HG03439 (cell line): ENCODE data around the gene APOA5.
"Not testable (repeated sequence)": the region's sequence is repeated elsewhere in the genome, so short reads cannot be mapped to it uniquely, and the experiment has no call there.

ENCODE experiments used
- ATAC-seq: cut with Tn5 transposase; IDR thresholded peaks from one replicate; pipeline ENCODE4 v1.9.1; 2021; ENCODE audit warnings: mild to moderate bottlenecking, moderate library complexity; ENCODE audit not compliant: unreplicated experiment

APOA5 gene

GRCh38 chr11:116791813-116792143, at the start of gene APOA5:
APOA5 (minus strand) TSS chr11:116791879; CDS start chr11:116791860, 19 bp downstream.
- ATAC-seq: no peak

- ATAC-seq: no peak
Measured at GRCh38 chr11:116840746-116841296, 49.1 kb upstream of the APOA5 start.

DNA sequence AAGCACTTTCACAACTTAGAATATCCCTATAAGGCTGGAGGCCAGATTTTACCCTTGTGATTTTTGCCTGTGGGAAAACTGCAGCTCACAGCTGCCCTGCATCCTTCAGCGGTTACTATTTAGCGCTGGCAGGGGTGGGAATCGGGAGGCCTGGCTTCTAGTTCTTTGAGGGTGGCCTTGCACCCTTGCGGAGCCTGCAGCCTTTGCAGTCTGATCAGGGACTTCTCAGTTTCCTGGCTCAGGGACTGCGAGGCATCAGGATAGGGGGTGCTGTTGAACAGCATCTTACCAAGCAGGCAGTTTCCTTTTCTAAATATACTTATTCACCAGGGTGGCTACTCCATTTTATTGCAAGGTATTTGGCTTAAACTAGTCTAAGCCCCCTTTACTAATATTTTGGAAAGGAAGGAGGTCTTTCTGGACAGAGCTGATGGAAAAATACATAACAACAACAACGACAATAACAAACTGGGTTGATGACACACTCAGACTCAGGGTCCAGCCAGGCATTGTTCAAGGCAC, 48.6 kb upstream of the APOA5 start:
- ATAC-seq: no peak

DNA sequence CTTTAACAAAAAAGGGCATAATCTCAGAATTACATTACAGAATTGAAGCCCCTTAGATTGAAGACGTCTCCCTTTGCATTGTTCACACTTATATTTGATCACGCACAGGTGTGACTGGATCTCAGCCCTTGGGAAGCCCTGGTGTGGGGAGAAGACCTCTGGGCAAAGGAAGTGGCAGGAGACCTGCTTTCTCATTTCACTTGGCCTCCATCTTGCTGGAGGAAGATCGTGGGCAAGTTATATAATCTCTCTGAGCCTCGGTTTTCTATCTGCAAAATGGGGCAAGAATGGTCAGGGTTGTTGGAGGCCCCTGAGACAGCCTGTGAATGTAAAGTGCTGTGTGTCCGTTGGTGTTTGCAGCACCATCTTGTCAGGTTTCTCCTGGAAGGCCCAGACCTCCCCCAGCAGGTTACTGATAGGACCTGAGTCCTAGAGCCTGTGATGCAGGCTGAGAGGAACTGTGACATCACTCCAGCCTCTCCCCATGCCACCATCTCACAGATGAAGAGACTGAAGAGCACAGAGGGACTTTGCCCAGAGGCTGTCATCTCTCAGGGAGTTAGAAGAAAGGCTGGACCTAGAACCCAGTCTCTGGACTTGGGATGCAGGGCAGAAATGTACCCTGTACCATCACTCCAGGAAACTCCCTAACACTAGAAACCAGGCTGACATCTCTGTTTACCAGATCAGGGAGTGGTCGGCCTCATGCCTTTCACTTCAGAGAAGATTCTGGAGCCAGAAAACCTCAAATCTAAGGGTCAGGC, 46.8 kb upstream of the APOA5 start:
- ATAC-seq: no peak

- no peak for ATAC-seq
Measured at GRCh38 chr11:116837231-116838091, 45.8 kb upstream of the APOA5 start, which contains the start of gene APOA1. APOA1 (minus strand) TSS chr11:116837622; CDS start chr11:116837387, 235 bp downstream.

DNA sequence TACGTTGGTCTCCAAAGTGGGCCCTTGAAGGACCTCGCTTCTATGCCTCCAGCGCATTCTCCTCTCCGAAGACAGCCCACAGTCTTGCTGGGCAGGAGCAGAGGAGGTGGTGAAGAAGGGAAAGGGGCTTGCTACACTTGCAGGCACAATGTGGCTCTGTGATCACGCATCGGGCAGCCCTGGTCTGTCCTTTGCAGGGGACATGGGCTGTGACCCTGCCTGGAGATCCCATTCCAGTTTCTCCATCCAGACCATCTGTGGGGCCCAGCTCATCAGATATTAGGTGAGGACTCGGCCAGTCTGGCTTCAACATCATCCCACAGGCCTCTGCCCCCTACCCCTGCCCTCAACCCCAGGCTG, 44.9 kb upstream of the APOA5 start:
- no peak for ATAC-seq

- peak; percentile 78 for ATAC-seq
Measured at GRCh38 chr11:116835791-116836631, 44.3 kb upstream of the APOA5 start.

GRCh38 chr11:116835042-116835772, 43.5 kb upstream of the APOA5 start:
- ATAC-seq: no peak

- ATAC-seq: not testable (repeated sequence)
Measured at GRCh38 chr11:116834535-116835041, 42.9 kb upstream of the APOA5 start.

GRCh38 chr11:116833816-116834534, 42.3 kb upstream of the APOA5 start:
- ATAC-seq: no peak

GRCh38 chr11:116833491-116833815, 41.8 kb upstream of the APOA5 start:
- ATAC-seq: no peak

DNA sequence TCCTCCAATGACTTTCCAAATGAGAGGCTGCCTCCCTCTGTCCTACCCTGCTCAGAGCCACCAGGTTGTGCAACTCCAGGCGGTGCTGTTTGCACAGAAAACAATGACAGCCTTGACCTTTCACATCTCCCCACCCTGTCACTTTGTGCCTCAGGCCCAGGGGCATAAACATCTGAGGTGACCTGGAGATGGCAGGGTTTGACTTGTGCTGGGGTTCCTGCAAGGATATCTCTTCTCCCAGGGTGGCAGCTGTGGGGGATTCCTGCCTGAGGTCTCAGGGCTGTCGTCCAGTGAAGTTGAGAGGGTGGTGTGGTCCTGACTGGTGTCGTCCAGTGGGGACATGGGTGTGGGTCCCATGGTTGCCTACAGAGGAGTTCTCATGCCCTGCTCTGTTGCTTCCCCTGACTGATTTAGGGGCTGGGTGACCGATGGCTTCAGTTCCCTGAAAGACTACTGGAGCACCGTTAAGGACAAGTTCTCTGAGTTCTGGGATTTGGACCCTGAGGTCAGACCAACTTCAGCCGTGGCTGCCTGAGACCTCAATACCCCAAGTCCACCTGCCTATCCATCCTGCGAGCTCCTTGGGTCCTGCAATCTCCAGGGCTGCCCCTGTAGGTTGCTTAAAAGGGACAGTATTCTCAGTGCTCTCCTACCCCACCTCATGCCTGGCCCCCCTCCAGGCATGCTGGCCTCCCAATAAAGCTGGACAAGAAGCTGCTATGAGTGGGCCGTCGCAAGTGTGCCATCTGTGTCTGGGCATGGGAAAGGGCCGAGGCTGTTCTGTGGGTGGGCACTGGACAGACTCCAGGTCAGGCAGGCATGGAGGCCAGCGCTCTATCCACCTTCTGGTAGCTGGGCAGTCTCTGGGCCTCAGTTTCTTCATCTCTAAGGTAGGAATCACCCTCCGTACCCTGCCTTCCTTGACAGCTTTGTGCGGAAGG, 40.9 kb upstream of the APOA5 start:
- no peak for ATAC-seq

- no peak for ATAC-seq
Measured at GRCh38 chr11:116831790-116832349, 40.2 kb upstream of the APOA5 start.

DNA sequence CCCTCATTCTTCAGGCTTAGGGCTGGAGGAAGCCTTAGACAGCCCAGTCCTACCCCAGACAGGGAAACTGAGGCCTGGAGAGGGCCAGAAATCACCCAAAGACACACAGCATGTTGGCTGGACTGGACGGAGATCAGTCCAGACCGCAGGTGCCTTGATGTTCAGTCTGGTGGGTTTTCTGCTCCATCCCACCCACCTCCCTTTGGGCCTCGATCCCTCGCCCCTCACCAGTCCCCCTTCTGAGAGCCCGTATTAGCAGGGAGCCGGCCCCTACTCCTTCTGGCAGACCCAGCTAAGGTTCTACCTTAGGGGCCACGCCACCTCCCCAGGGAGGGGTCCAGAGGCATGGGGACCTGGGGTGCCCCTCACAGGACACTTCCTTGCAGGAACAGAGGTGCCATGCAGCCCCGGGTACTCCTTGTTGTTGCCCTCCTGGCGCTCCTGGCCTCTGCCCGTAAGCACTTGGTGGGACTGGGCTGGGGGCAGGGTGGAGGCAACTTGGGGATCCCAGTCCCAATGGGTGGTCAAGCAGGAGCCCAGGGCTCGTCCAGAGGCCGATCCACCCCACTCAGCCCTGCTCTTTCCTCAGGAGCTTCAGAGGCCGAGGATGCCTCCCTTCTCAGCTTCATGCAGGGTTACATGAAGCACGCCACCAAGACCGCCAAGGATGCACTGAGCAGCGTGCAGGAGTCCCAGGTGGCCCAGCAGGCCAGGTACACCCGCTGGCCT, 38.7 kb upstream of the APOA5 start:
- no peak for ATAC-seq

- no peak for ATAC-seq
Measured at GRCh38 chr11:116829525-116830183, 38.0 kb upstream of the APOA5 start, which contains the start of gene APOC3. APOC3 (plus strand) TSS chr11:116829907; CDS start chr11:116830583, 676 bp downstream.
